Breast epithelium (tissue), 4 donors: ENCODE results near the gene UBE2L3. TPM values are rescaled to one million over a fixed set of nuclear protein-coding genes. Genes with fewer than 3 reads are reported as not detected.
A peak's percentile ranks its signal among the peaks of the same experiment; 100 is the strongest.

Experiments used
- DNase-seq, 2 donors: peaks; one replicate each; pipeline ENCODE4 v3.0.0-alpha.2; 2019; ENCODE audit warnings: low spot score in 2 of 2
- H3K27ac ChIP-seq, 2 donors: fragments of 200-600 bp; sonication (generic) in 1 of 2; one replicate each; pipeline ENCODE4 v1.5.1; 2016 to 2019; ENCODE audit warnings: mild to moderate bottlenecking in 1 of 2
- H3K27me3 ChIP-seq, 2 donors: fragments of 200-600 bp; sonication (generic) in 1 of 2; one replicate each; pipeline versions ENCODE4 v1.5.1 to v1.6.0; 2017 to 2019; ENCODE audit warnings: control low read depth in 1 of 2, mild to moderate bottlenecking in 1 of 2
- H3K36me3 ChIP-seq: fragments of 200-600 bp; one replicate; pipeline ENCODE4 v1.5.1; 2019
- H3K4me1 ChIP-seq, 2 donors: fragments of 200-600 bp; sonication (generic); one replicate each; pipeline ENCODE4 v1.5.1; 2016 to 2019; ENCODE audit warnings: control low read depth in 1 of 2
- H3K4me3 ChIP-seq, 3 donors: fragments of 200-600 bp; sonication (generic); 1 replicate in 2 of 3; 2 replicates in 1 of 3; pipeline ENCODE4 v1.5.1; 2016 to 2019; ENCODE audit warnings: mild to moderate bottlenecking in 3 of 3, moderate library complexity in 2 of 3
- H3K9me3 ChIP-seq, 2 donors: fragments of 200-600 bp; sonication (generic) in 1 of 2; one replicate each; pipeline ENCODE4 v1.5.1; 2016 to 2019; ENCODE audit warnings: control low read depth in 1 of 2
- POLR2A ChIP-seq: fragments of 450-650 bp; IDR thresholded peaks from one replicate; pipeline ENCODE4 v1.6.1; 2016; ENCODE audit warnings: antibody characterized with exemption, mild to moderate bottlenecking, moderate library complexity
- POLR2AphosphoS5 ChIP-seq, 3 donors: sonication (generic); formaldehyde crosslinking; IDR thresholded peaks; one replicate each; pipeline ENCODE4 v1.6.1; 2017; ENCODE audit warnings: antibody characterized with exemption in 3 of 3
- intact Hi-C: fragments of 100-400 bp; cut with DNase I; formaldehyde crosslinking; loops from one replicate; pipeline ENCODE4 v1.15.1; 2023; ENCODE audit warnings: low total_unique reads
- total RNA-seq, 3 donors: library from RNA; depleted of rRNA; stranded (reverse); fragments of >200 nt; gene quantifications; one replicate each; pipeline ENCODE4 v1.1.0, GENCODE V29; 2016
- TF ChIP-seq, protein P1 (sequence below), 3 donors: fragments of 450-650 bp; IDR thresholded peaks; one replicate each; pipeline ENCODE4 v1.5.1; 2016 to 2017; ENCODE audit warnings: antibody characterized with exemption in 3 of 3, mild to moderate bottlenecking in 3 of 3, moderate library complexity in 3 of 3

Gene UBE2L3
- total RNA-seq, 3 donors from 2014 or later = 34.1 to 40.8 (median 38.3) TPM

DNA sequence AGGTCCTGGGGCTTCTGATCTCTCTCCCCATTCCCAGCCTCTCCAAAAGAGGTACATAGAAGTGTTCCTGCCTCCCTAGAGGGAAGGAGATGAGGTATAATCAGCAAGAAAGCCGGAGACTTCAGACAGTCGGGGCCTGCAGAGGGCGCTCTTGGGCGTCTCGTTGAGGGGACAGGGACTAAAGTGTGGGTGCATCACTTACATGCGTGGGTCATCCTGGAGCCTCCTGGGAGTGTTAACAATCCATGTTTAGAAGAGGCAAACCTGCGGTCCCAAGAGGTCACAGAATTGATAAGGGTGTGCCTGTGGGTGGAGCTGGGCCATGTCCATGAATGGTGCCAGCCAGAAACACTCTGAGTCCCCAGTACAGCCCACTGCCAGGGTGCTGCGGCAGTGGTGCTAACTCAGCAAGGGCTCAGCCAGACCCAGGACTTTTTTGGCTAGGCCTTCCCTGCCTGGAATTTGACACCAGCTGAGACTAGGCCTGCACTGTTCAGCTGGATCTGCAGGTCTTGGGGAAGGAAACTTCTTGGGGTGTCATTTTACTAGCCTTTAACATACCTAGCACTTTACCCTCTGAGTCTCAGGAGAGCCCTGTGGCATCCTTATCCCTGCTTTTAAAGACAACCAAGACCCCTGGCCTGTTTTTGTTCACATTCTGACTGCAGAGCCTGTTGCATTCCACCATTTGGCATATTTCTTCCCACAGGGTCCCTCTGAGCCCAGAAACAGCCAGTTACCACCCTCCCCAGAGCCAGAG, 56.8 kb downstream of the UBE2L3 start:
- Histone ChIP-seq H3K27me3 (no peaks in the 10 kb centered on the region), H3K27ac (peak overlapping the region; percentile 36 to 46), H3K36me3 (no peaks in the 10 kb centered on the region), H3K9me3 (no peaks in the 10 kb centered on the region), H3K4me3 (no peak overlapping the region), H3K4me1 (peaks cover 12 to 14% of the 10 kb centered on the region in 2 donors)
- no peak for DNase-seq
- intact Hi-C loops = no loop called here
- TF ChIP-seq POLR2AphosphoS5 (IDR thresholded peaks at IDR 0.05) (no peak), POLR2A (no peak)
- TF ChIP-seq, protein P1, sequence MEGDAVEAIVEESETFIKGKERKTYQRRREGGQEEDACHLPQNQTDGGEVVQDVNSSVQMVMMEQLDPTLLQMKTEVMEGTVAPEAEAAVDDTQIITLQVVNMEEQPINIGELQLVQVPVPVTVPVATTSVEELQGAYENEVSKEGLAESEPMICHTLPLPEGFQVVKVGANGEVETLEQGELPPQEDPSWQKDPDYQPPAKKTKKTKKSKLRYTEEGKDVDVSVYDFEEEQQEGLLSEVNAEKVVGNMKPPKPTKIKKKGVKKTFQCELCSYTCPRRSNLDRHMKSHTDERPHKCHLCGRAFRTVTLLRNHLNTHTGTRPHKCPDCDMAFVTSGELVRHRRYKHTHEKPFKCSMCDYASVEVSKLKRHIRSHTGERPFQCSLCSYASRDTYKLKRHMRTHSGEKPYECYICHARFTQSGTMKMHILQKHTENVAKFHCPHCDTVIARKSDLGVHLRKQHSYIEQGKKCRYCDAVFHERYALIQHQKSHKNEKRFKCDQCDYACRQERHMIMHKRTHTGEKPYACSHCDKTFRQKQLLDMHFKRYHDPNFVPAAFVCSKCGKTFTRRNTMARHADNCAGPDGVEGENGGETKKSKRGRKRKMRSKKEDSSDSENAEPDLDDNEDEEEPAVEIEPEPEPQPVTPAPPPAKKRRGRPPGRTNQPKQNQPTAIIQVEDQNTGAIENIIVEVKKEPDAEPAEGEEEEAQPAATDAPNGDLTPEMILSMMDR (IDR thresholded peaks at IDR 0.05) = no peak

DNA sequence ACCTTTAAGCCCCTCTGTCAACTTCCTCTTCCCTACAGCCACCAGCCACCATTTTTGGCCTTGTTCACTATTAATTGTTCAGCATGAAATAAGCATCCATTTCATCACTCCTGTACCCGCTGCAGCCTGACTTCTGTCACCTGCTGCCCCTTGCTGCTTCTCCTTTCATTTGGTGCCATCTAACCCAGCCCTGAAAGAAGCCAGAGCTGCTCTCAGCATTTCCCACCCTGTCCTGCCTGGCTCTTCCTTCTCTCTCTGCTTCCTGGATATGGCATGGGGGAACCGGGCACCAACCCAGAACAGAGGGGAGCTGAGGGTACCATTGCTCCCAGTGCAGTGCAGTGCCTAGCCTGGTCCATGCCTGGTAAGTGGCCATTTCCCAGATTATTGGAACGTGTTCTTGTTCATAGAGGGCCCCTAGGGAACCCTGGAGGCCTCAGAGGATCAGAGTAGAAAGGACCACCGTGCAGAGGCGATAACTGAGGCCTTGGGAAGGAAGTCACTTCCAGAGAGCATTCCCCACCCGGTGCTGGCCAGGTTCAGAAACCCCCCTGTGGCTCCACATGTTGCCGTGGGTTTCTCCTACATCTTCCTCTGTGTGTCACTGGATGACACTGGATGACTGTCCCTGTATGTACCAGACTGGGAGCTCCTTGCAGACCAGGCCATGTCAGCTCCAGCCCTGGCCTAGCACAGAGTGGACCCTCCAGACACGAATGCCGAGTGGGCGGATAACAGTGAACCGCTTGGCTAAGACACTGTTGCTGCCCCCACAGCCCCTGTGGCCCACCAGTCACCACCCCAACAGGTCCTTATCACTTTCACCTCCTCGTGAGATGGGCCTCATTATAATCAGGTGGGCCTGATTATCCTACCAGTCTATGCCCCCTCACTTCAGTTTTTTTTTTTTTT, 57.6 kb downstream of the UBE2L3 start:
- Histone ChIP-seq H3K4me1 (peaks cover 12 to 14% of the 10 kb centered on the region in 2 donors), H3K27ac (no peak overlapping the region), H3K27me3 (no peaks in the 10 kb centered on the region), H3K4me3 (no peak overlapping the region), H3K36me3 (no peaks in the 10 kb centered on the region), H3K9me3 (no peaks in the 10 kb centered on the region)
- intact Hi-C loops = no loop called here
- no peak for DNase-seq
- no peak for TF ChIP-seq POLR2A
- no peak for TF ChIP-seq POLR2AphosphoS5 (IDR thresholded peaks at IDR 0.05)
- TF ChIP-seq, protein P1 (IDR thresholded peaks at IDR 0.05) = no peak

DNA sequence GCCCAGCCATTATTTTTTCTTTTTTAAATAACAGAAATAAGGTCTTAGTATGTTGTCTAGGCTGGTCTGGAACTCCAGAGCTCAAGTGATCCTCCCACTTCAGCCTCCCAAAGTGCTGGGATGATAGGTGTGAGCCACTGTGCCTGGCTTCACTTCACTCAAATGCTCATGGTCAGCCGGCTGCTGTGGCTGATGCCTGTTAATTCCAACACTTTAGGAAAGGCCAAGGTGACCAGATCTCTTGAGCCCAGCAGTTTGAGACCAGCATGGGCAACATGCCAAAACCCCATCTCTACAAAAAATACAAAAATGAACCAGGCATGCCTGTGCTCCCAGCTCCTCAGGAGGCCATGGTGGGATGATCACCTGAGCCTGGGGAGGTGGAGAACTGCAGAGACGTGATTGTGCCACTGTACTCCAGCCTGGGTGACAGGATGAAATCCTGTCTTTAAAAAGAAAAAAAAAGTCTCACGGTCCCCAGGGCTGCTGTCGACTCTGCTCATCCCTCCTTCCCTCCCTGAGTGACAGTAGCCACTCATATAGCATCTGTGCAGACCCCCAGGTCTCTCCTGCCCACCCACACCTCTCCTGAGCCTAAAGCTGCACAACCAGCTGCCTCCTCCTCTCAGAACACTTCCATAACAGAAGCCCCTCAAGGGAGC, 58.7 kb downstream of the UBE2L3 start:
- Histone ChIP-seq H3K4me3 (no peak overlapping the region), H3K36me3 (no peaks in the 10 kb centered on the region), H3K9me3 (no peaks in the 10 kb centered on the region), H3K27me3 (no peaks in the 10 kb centered on the region), H3K27ac (no peak overlapping the region), H3K4me1 (peaks cover 12 to 14% of the 10 kb centered on the region in 2 donors)
- DNase-seq = no peak
- intact Hi-C loops = no loop called here
- TF ChIP-seq, protein P1 (IDR thresholded peaks at IDR 0.05) = no peak
- no peak for TF ChIP-seq POLR2AphosphoS5 (IDR thresholded peaks at IDR 0.05)
- no peak for TF ChIP-seq POLR2A

DNA sequence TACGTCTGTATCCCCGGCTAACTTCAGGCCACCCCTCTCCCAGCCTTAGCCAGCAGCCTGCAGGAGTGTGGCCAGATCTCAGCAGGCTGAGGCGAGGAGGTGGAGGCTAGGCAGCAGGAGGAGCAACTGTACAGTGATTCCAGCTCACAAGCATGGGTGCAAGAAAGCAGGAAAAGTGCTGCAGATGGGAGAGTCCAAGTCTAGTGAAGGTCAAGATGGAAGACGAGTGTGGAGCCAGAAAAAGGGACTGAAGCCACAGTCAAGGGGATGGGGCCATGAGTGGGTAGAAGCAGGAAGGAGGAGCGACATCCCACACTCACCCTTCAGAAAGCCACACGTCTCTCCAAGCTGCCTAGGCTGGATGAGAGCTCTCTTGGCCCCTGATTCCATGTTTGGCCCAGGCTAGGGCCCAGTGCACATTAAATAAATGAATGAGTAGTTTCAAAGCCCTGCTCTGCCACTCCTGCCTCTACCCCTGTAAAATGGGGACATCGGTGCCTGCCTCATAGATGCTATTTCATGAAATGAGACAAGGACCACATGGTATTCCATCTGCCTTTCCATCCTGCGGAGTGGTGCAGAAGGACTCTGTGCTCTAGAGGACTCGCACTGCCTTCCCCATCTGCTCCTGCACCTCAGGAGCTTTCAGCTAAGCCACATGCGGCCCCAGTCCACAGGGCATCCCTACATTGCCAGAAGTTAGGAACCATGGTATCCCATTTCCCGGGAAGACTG, 59.4 kb downstream of the UBE2L3 start:
- no peak overlapping the region for H3K27ac ChIP-seq
- no peak for DNase-seq
- H3K4me3 ChIP-seq = no peak overlapping the region
- no peaks in the 10 kb centered on the region for H3K36me3 ChIP-seq
- no peak for TF ChIP-seq POLR2A
- TF ChIP-seq, protein P1 (IDR thresholded peaks at IDR 0.05) = no peak
- TF ChIP-seq POLR2AphosphoS5 (IDR thresholded peaks at IDR 0.05) = no peak
- intact Hi-C loops = no loop called here
- H3K4me1 ChIP-seq = peaks cover 12 to 14% of the 10 kb centered on the region in 2 donors
- H3K27me3 ChIP-seq = no peaks in the 10 kb centered on the region
- no peaks in the 10 kb centered on the region for H3K9me3 ChIP-seq
